ENCODE data around the gene DNAH10. TPM values are rescaled to one million over a fixed set of nuclear protein-coding genes. Genes with fewer than 3 reads are reported as not detected.

The DNAH10 gene
- total and polyA plus RNA-seq, 2 experiments from 2014 or later: 0.77 to 1.0 TPM

GRCh38 chr12:123890536-123890902, 128.4 kb downstream of the DNAH10 start:
- H3K4me3 ChIP-seq: no peak overlapping the region
- H3K27ac ChIP-seq: no peak overlapping the region
- H3K4me1 ChIP-seq (ENCODE audit: low read depth): peaks cover 11% of the 10 kb centered on the region
- H3K27me3 ChIP-seq: no peaks in the 10 kb centered on the region
- H3K9me3 ChIP-seq (ENCODE audit: low read depth): no peaks in the 10 kb centered on the region
- H3K36me3 ChIP-seq: no peaks in the 10 kb centered on the region
- no peak for TF ChIP-seq CTCF (IDR thresholded peaks at IDR 0.05; ENCODE audit: low read depth, low read length)
- no peak for DNase-seq (ENCODE audit: low read depth in 1 of 2, low spot score in 1 of 2)

DNA sequence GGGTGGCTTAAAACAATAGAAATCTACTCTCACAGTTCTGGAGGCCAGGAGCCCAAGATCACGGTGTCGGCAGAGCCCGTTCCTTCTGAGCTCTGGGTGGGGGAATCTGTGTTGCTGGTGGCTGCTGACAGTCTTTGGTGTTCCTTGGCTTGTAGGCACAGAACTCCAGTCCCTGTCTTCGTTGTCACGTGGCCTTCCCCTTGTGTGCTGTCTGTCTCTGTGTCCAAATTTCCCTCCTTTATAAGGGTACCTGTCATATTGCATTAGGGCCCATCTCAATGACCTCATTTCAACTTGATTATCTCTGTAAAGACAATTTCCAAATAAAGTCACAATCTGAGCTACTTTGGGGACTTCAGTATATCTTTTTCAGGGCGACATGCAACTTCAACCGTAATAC, 128.9 kb downstream of the DNAH10 start:
- Histone ChIP-seq H3K4me1 (ENCODE audit: low read depth) (peaks cover 11% of the 10 kb centered on the region), H3K27ac (no peak overlapping the region), H3K9me3 (ENCODE audit: low read depth) (no peaks in the 10 kb centered on the region), H3K36me3 (no peaks in the 10 kb centered on the region), H3K27me3 (no peaks in the 10 kb centered on the region), H3K4me3 (no peak overlapping the region)
- no peak for DNase-seq (ENCODE audit: low read depth in 1 of 2, low spot score in 1 of 2)
- TF ChIP-seq CTCF (IDR thresholded peaks at IDR 0.05; ENCODE audit: low read depth, low read length): no peak

- H3K27ac ChIP-seq: no peak overlapping the region
- H3K27me3 ChIP-seq: no peaks in the 10 kb centered on the region
- H3K36me3 ChIP-seq: no peaks in the 10 kb centered on the region
- H3K4me3 ChIP-seq: no peak overlapping the region
- no peaks in the 10 kb centered on the region for H3K9me3 ChIP-seq (ENCODE audit: low read depth)
- no peak for TF ChIP-seq CTCF (IDR thresholded peaks at IDR 0.05; ENCODE audit: low read depth, low read length)
- peaks cover 11% of the 10 kb centered on the region for H3K4me1 ChIP-seq (ENCODE audit: low read depth)
- no peak for DNase-seq (ENCODE audit: low read depth in 1 of 2, low spot score in 1 of 2)
Observed at GRCh38 chr12:123891516-123892179, 129.5 kb downstream of the DNAH10 start.

- Histone ChIP-seq H3K4me3 (no peak overlapping the region), H3K9me3 (ENCODE audit: low read depth) (no peaks in the 10 kb centered on the region), H3K27ac (no peak overlapping the region), H3K4me1 (ENCODE audit: low read depth) (peaks cover 11% of the 10 kb centered on the region), H3K27me3 (no peaks in the 10 kb centered on the region), H3K36me3 (no peaks in the 10 kb centered on the region)
- TF ChIP-seq CTCF (IDR thresholded peaks at IDR 0.05; ENCODE audit: low read depth, low read length): no peak
- no peak for DNase-seq (ENCODE audit: low read depth in 1 of 2, low spot score in 1 of 2)
Observed at GRCh38 chr12:123892180-123892559, 130.1 kb downstream of the DNAH10 start.

DNA sequence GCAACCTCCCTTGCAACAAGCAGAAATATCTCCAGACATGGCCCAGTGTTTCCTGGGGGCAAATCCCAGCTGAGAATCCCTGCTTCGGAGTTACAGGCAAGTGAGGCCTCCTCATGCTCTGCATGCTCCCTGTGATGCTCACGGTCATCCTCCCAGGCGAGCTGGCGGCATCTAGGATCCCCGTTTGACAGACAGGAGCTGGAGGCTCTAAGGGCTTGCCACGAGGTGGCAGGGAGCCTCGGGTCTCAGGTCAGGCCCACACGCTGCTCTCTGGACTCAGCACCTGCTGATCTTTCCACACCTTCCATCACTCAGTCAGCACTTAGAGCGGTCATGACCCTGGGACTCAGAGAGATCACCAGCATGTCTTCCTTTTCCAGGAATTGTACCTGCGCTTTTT, 130.8 kb downstream of the DNAH10 start:
- Histone ChIP-seq H3K27me3 (no peaks in the 10 kb centered on the region), H3K36me3 (no peaks in the 10 kb centered on the region), H3K4me3 (no peak overlapping the region), H3K27ac (no peak overlapping the region), H3K4me1 (ENCODE audit: low read depth) (peaks cover 11% of the 10 kb centered on the region), H3K9me3 (ENCODE audit: low read depth) (no peaks in the 10 kb centered on the region)
- TF ChIP-seq CTCF (IDR thresholded peaks at IDR 0.05; ENCODE audit: low read depth, low read length): no peak
- peak in 1 of 2 donors; percentile 54 for DNase-seq (ENCODE audit: low read depth in 1 of 2, low spot score in 1 of 2)

Data from cardiac muscle cell (in vitro differentiated cells and primary cell).